GM15510 (cell line): ENCODE results near the gene SRSF11.

Source experiments
- POLR2A ChIP-seq: IDR thresholded peaks from 3 replicates; pipeline ENCODE4 v1.6.1; 2011; ENCODE audit warnings: borderline replicate concordance; ENCODE audit not compliant: insufficient read length; ENCODE audit errors: extremely low read depth

SRSF11 gene

GRCh38 chr1:70208292-70208691, 12.9 kb upstream of the SRSF11 start:
- no peak for TF ChIP-seq POLR2A

DNA sequence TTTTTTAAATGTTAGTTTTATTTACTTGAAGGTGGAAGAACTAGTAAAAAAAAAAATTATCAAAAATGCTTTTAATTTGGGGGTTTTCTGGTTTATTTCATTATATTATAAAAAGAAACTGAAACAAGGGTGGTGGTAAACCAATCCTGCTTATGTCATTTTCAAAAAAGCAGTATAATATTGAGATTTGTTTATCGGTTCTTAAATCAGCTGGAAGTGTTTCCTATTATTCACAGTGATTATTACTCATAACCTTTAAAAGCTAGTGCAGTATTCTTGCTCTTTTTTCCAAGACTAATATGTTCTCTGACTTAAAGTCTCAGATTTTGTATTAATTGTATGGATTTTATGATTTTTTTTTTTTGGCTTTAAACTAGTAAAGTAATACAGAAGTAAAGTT, 10.4 kb upstream of the SRSF11 start:
- TF ChIP-seq POLR2A, result no peak

GRCh38 chr1:70211541-70211940, 9.6 kb upstream of the SRSF11 start:
- TF ChIP-seq POLR2A, result no peak

- TF ChIP-seq POLR2A, result no peak
Measured at GRCh38 chr1:70220015-70220414, 1.2 kb upstream of the SRSF11 start.

GRCh38 chr1:70220517-70221237, 503 bp upstream of the SRSF11 start:
- no peak for TF ChIP-seq POLR2A

DNA sequence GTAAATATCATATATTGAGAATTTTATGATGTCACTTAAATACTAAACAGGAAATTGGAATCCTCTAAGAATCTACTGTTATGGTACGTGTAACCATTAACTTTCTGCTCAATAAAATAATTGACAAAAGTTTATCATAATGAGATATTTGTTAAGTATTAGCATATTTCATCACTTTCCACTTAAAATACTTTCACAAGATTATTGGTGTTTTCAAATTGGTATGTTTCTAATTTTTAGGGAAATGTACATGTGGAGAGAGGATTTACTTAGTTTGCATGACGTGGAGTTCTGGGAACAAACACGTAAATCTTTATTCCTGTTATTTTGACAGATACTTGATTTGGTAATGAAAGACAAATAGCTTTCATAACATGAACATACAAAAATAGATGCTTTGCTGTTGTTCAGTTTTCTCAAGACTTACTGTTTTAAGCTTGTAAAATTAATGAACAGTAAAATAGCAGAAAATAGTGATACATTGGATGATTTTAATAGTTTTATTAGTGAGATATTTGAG, 1.6 kb downstream of the SRSF11 start:
- TF ChIP-seq POLR2A, result no peak

DNA sequence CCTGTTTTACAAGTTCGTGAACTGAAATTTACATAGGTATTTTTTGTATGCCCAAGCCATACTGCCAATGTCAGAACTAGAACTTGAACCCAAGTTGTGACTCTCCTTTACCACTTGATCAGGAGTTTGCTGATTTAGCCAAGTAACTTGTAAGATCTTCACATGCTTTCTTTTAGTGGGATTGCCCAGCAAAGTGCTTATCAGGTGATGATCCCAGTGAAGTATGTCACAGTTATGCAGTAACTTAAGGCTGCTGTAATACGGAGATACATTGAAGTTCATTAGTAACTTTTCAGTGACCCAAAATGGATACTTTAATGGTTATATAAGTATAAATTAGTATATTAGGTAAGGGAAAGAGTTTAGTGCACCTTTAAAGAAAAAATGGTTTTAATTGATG, 3.8 kb downstream of the SRSF11 start:
- no peak for TF ChIP-seq POLR2A

- no peak for TF ChIP-seq POLR2A
Measured at GRCh38 chr1:70227439-70227838, 6.3 kb downstream of the SRSF11 start.

GRCh38 chr1:70228670-70229069, 7.5 kb downstream of the SRSF11 start:
- no peak for TF ChIP-seq POLR2A

- TF ChIP-seq POLR2A, result no peak
Measured at GRCh38 chr1:70231475-70231874, 10.3 kb downstream of the SRSF11 start.

GRCh38 chr1:70234733-70235132, 13.6 kb downstream of the SRSF11 start:
- TF ChIP-seq POLR2A, result no peak

GRCh38 chr1:70239940-70240339, 18.8 kb downstream of the SRSF11 start:
- TF ChIP-seq POLR2A, result no peak

DNA sequence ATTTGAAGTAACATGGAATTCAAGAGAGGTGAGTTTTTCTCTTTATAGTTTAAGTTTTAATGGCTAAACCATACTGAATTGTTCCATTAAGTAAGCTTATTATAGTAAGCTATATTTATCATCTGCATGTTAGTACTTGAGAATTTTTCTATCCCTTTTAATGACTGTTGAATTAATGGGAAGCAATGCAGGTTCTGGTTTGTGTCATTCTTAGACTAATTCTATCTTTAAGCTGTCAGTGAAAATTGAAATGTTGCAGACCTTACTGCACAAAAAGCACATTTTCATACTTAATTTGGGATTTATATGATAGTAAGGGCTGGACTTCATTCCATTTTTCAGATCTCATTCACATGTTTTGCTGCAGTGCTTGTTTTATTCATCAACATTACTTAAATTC, 25.9 kb downstream of the SRSF11 start:
- no peak for TF ChIP-seq POLR2A

DNA sequence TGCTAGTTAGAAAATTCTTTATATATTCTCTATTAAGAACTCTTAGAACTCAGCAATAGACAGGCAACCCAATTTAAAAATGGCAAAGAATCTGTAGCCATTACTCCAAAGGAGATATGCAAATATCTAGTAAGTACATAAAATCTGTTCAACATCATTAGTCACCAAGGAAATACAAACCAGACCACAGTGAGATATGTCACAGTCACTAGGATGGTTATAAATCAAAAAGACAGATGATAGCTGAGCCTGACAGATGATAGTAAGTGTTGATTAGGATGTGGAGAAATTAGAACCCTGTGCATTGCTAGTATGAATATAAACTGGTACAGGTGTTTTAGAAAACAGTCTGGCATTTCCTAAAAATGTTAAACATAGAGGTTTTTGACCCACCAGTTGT, 26.6 kb downstream of the SRSF11 start:
- no peak for TF ChIP-seq POLR2A

DNA sequence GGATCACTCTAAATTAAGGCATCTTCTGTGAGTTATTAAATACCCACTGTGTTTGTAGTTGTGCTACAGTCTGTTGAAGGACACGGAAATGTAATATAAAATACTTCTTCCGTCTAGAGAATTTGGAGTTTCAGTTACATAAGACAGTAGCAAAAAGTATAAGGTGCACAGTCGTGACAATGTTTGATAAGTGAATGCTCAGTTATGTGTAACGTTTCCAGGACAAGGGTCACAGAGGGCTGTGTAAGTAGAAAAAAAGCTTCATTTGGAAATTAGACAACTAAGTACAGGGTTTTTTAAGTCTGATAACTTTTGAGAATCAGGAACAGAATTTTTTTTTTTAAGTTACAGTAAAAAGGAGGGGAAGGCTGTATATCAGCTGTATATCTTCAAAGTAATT, 27.5 kb downstream of the SRSF11 start:
- TF ChIP-seq POLR2A, result no peak

- TF ChIP-seq POLR2A, result no peak
Measured at GRCh38 chr1:70256664-70257063, 35.5 kb downstream of the SRSF11 start.
